NCI-H748 treated with DMSO at 0.1 percent for 48 hours (cell line): ENCODE measurements around the gene GALNT14.

Source experiments
- DNase-seq: peaks from one replicate; lab custom pipeline; 2025; lab: John Stamatoyannopoulos, UW

GALNT14 gene

GRCh38 chr2:30971231-30972025 is 166.8 kb downstream of the GALNT14 start:
- no peak for DNase-seq

GRCh38 chr2:30968660-30969397 is 169.4 kb downstream of the GALNT14 start:
- no peak for DNase-seq

GRCh38 chr2:30966786-30967185 is 171.5 kb downstream of the GALNT14 start:
- no peak for DNase-seq

GRCh38 chr2:30965022-30965531 is 173.2 kb downstream of the GALNT14 start:
- DNase-seq: no peak

- no peak for DNase-seq
Observed at GRCh38 chr2:30964334-30965005, 173.8 kb downstream of the GALNT14 start.

- no peak for DNase-seq
Observed at GRCh38 chr2:30963184-30963583, 175.1 kb downstream of the GALNT14 start.

GRCh38 chr2:30960213-30960612 is 178.0 kb downstream of the GALNT14 start:
- no peak for DNase-seq

- no peak for DNase-seq
Observed at GRCh38 chr2:30959653-30960052, 178.6 kb downstream of the GALNT14 start.

GRCh38 chr2:30958918-30959265 is 179.3 kb downstream of the GALNT14 start:
- DNase-seq: no peak

GRCh38 chr2:30958193-30958917 is 179.9 kb downstream of the GALNT14 start:
- DNase-seq: no peak

GRCh38 chr2:30957591-30957990 is 180.6 kb downstream of the GALNT14 start:
- DNase-seq: no peak

- DNase-seq: no peak
Observed at GRCh38 chr2:30956995-30957394, 181.2 kb downstream of the GALNT14 start.

GRCh38 chr2:30955516-30956132 is 182.6 kb downstream of the GALNT14 start:
- DNase-seq: no peak

- DNase-seq: no peak
Observed at GRCh38 chr2:30950339-30950738, 187.9 kb downstream of the GALNT14 start.

- DNase-seq: no peak
Observed at GRCh38 chr2:30949435-30949834, 188.8 kb downstream of the GALNT14 start.

- no peak for DNase-seq
Observed at GRCh38 chr2:30948857-30949256, 189.4 kb downstream of the GALNT14 start.

GRCh38 chr2:30948130-30948529 is 190.1 kb downstream of the GALNT14 start:
- no peak for DNase-seq

GRCh38 chr2:30947686-30948085 is 190.6 kb downstream of the GALNT14 start:
- DNase-seq: no peak

- no peak for DNase-seq
Observed at GRCh38 chr2:30942419-30942818, 195.8 kb downstream of the GALNT14 start.

- DNase-seq: no peak
Observed at GRCh38 chr2:30940839-30941238, 197.4 kb downstream of the GALNT14 start.

GRCh38 chr2:30939364-30939763 is 198.9 kb downstream of the GALNT14 start:
- no peak for DNase-seq

GRCh38 chr2:30938196-30938595 is 200.0 kb downstream of the GALNT14 start:
- DNase-seq: no peak
